Measurements from ENCODE around the gene ACCSL. TPM values are rescaled to one million over a fixed set of nuclear protein-coding genes. Genes with fewer than 3 reads are reported as not detected.

The ACCSL gene
- total and polyA plus RNA-seq, 4 donors = not detected

GRCh38 chr11:44047298-44047697 is 483 bp upstream of the ACCSL start:
- no CpG with 5 or more reads among the region's 2 CpGs for WGBS (ENCODE audit: insufficient coverage)
- Histone ChIP-seq H3K27me3 (ENCODE audit: control insufficient read depth, insufficient read depth, low read length) (no peaks in the 10 kb centered on the region), H3K4me3 (ENCODE audit: low read depth, low read length) (no peak overlapping the region), H3K9me3 (ENCODE audit: control insufficient read depth, insufficient read depth, low read length) (no peaks in the 10 kb centered on the region), H3K27ac (ENCODE audit: low read depth, low read length) (no peak overlapping the region), H3K36me3 (ENCODE audit: control insufficient read depth, insufficient read depth, low read length) (no peaks in the 10 kb centered on the region), H3K4me1 (ENCODE audit: control insufficient read depth, insufficient read depth, low read length) (no peaks in the 10 kb centered on the region)
- DNase-seq (ENCODE audit: low read depth in 4 of 6, low spot score in 6 of 6) = no peak

- no peaks in the 10 kb centered on the region for H3K36me3 ChIP-seq (ENCODE audit: control insufficient read depth, insufficient read depth, low read length)
- no peaks in the 10 kb centered on the region for H3K9me3 ChIP-seq (ENCODE audit: control insufficient read depth, insufficient read depth, low read length)
- H3K27me3 ChIP-seq (ENCODE audit: control insufficient read depth, insufficient read depth, low read length) = no peaks in the 10 kb centered on the region
- no peak for DNase-seq (ENCODE audit: low read depth in 4 of 6, low spot score in 6 of 6)
- H3K4me1 ChIP-seq (ENCODE audit: control insufficient read depth, insufficient read depth, low read length) = no peaks in the 10 kb centered on the region
- no peak overlapping the region for H3K27ac ChIP-seq (ENCODE audit: low read depth, low read length)
- H3K4me3 ChIP-seq (ENCODE audit: low read depth, low read length) = no peak overlapping the region
- 80% methylated on average over 2 of the region's 3 CpGs for WGBS (ENCODE audit: insufficient coverage)
Observed at GRCh38 chr11:44049832-44050231, 2.1 kb downstream of the ACCSL start.

- no peak for DNase-seq (ENCODE audit: low read depth in 4 of 6, low spot score in 6 of 6)
- Histone ChIP-seq H3K27ac (ENCODE audit: low read depth, low read length) (no peak overlapping the region), H3K27me3 (ENCODE audit: control insufficient read depth, insufficient read depth, low read length) (no peaks in the 10 kb centered on the region), H3K4me3 (ENCODE audit: low read depth, low read length) (no peak overlapping the region), H3K36me3 (ENCODE audit: control insufficient read depth, insufficient read depth, low read length) (no peaks in the 10 kb centered on the region), H3K4me1 (ENCODE audit: control insufficient read depth, insufficient read depth, low read length) (no peaks in the 10 kb centered on the region), H3K9me3 (ENCODE audit: control insufficient read depth, insufficient read depth, low read length) (no peaks in the 10 kb centered on the region)
- WGBS (ENCODE audit: insufficient coverage) = 90% methylated on average over 2 of the region's 4 CpGs
Observed at GRCh38 chr11:44051171-44051570, 3.4 kb downstream of the ACCSL start.

GRCh38 chr11:44057340-44057739 is 9.6 kb downstream of the ACCSL start:
- WGBS (ENCODE audit: insufficient coverage) = 75% methylated on average over 3 of the region's 6 CpGs

GRCh38 chr11:44058275-44058674 is 10.5 kb downstream of the ACCSL start:
- Histone ChIP-seq H3K27ac (ENCODE audit: low read depth, low read length) (no peak overlapping the region), H3K9me3 (ENCODE audit: control insufficient read depth, insufficient read depth, low read length) (no peaks in the 10 kb centered on the region), H3K36me3 (ENCODE audit: control insufficient read depth, insufficient read depth, low read length) (no peaks in the 10 kb centered on the region), H3K4me3 (ENCODE audit: low read depth, low read length) (no peak overlapping the region), H3K27me3 (ENCODE audit: control insufficient read depth, insufficient read depth, low read length) (no peaks in the 10 kb centered on the region), H3K4me1 (ENCODE audit: control insufficient read depth, insufficient read depth, low read length) (no peaks in the 10 kb centered on the region)
- 96% methylated on average over 3 of the region's 6 CpGs for WGBS (ENCODE audit: insufficient coverage)
- no peak for DNase-seq (ENCODE audit: low read depth in 4 of 6, low spot score in 6 of 6)

More at GRCh38 chr11:44057340-44057739, 9.6 kb downstream of the ACCSL start:
- H3K27me3 ChIP-seq (ENCODE audit: control insufficient read depth, insufficient read depth, low read length) = no peaks in the 10 kb centered on the region
- no peaks in the 10 kb centered on the region for H3K9me3 ChIP-seq (ENCODE audit: control insufficient read depth, insufficient read depth, low read length)
- no peak overlapping the region for H3K4me3 ChIP-seq (ENCODE audit: low read depth, low read length)
- no peak for DNase-seq (ENCODE audit: low read depth in 4 of 6, low spot score in 6 of 6)
- no peaks in the 10 kb centered on the region for H3K36me3 ChIP-seq (ENCODE audit: control insufficient read depth, insufficient read depth, low read length)
- H3K4me1 ChIP-seq (ENCODE audit: control insufficient read depth, insufficient read depth, low read length) = no peaks in the 10 kb centered on the region
- no peak overlapping the region for H3K27ac ChIP-seq (ENCODE audit: low read depth, low read length)

- H3K27me3 ChIP-seq (ENCODE audit: control insufficient read depth, insufficient read depth, low read length) = no peaks in the 10 kb centered on the region
- 56% methylated on average over 3 of the region's 4 CpGs for WGBS (ENCODE audit: insufficient coverage)
- peak overlapping the region; percentile 90 for H3K27ac ChIP-seq (ENCODE audit: low read depth, low read length)
- H3K4me1 ChIP-seq (ENCODE audit: control insufficient read depth, insufficient read depth, low read length) = peaks cover 10% of the 10 kb centered on the region
- H3K4me3 ChIP-seq (ENCODE audit: low read depth, low read length) = no peak overlapping the region
- peak in 2 of 6 donors; percentile 2 to 14 for DNase-seq (ENCODE audit: low read depth in 4 of 6, low spot score in 6 of 6)
- H3K9me3 ChIP-seq (ENCODE audit: control insufficient read depth, insufficient read depth, low read length) = no peaks in the 10 kb centered on the region
- no peaks in the 10 kb centered on the region for H3K36me3 ChIP-seq (ENCODE audit: control insufficient read depth, insufficient read depth, low read length)
Observed at GRCh38 chr11:44065161-44065661, 17.4 kb downstream of the ACCSL start.

- Histone ChIP-seq H3K4me3 (ENCODE audit: low read depth, low read length) (peak within 1 kb of the TSS; percentile 74), H3K27me3 (ENCODE audit: control insufficient read depth, insufficient read depth, low read length) (no peaks in the 10 kb centered on the region), H3K36me3 (ENCODE audit: control insufficient read depth, insufficient read depth, low read length) (peaks cover 2% of the 10 kb centered on the region), H3K9me3 (ENCODE audit: control insufficient read depth, insufficient read depth, low read length) (no peaks in the 10 kb centered on the region), H3K4me1 (ENCODE audit: control insufficient read depth, insufficient read depth, low read length) (peaks cover 10% of the 10 kb centered on the region), H3K27ac (ENCODE audit: low read depth, low read length) (peak within 1 kb of the TSS; percentile 90)
- under 1% methylated on average over 68 of the region's 70 CpGs for WGBS (ENCODE audit: insufficient coverage)
- DNase-seq (ENCODE audit: low read depth in 4 of 6, low spot score in 6 of 6) = peak; percentile 72 to 96 (median 79)
Observed at GRCh38 chr11:44065841-44066731, 18.3 kb downstream of the ACCSL start, which contains the start of gene ACCS. TSS of gene ACCS (plus strand) at chr11:44066270. CDS start at chr11:44067628, 1,358 bp downstream.

- Histone ChIP-seq H3K27me3 (ENCODE audit: control insufficient read depth, insufficient read depth, low read length) (no peaks in the 10 kb centered on the region), H3K36me3 (ENCODE audit: control insufficient read depth, insufficient read depth, low read length) (peaks cover 2% of the 10 kb centered on the region), H3K27ac (ENCODE audit: low read depth, low read length) (peak overlapping the region; percentile 90), H3K9me3 (ENCODE audit: control insufficient read depth, insufficient read depth, low read length) (no peaks in the 10 kb centered on the region), H3K4me3 (ENCODE audit: low read depth, low read length) (peak overlapping the region; percentile 74), H3K4me1 (ENCODE audit: control insufficient read depth, insufficient read depth, low read length) (peaks cover 10% of the 10 kb centered on the region)
- WGBS (ENCODE audit: insufficient coverage) = 67% methylated on average over 7 of the region's 10 CpGs
- DNase-seq (ENCODE audit: low read depth in 4 of 6, low spot score in 6 of 6) = peak in 2 of 6 donors; percentile 2 to 6
Observed at GRCh38 chr11:44066732-44067141, 19.0 kb downstream of the ACCSL start.

GRCh38 chr11:44067266-44067665 is 19.5 kb downstream of the ACCSL start:
- Histone ChIP-seq H3K27ac (ENCODE audit: low read depth, low read length) (no peak overlapping the region), H3K9me3 (ENCODE audit: control insufficient read depth, insufficient read depth, low read length) (no peaks in the 10 kb centered on the region), H3K36me3 (ENCODE audit: control insufficient read depth, insufficient read depth, low read length) (peaks cover 2% of the 10 kb centered on the region), H3K4me1 (ENCODE audit: control insufficient read depth, insufficient read depth, low read length) (peaks cover 10% of the 10 kb centered on the region), H3K4me3 (ENCODE audit: low read depth, low read length) (no peak overlapping the region), H3K27me3 (ENCODE audit: control insufficient read depth, insufficient read depth, low read length) (no peaks in the 10 kb centered on the region)
- DNase-seq (ENCODE audit: low read depth in 4 of 6, low spot score in 6 of 6) = no peak
- WGBS (ENCODE audit: insufficient coverage) = 74% methylated on average over 5 of the region's 5 CpGs

GRCh38 chr11:44068180-44068579 is 20.4 kb downstream of the ACCSL start:
- Histone ChIP-seq H3K9me3 (ENCODE audit: control insufficient read depth, insufficient read depth, low read length) (no peaks in the 10 kb centered on the region), H3K4me1 (ENCODE audit: control insufficient read depth, insufficient read depth, low read length) (peaks cover 10% of the 10 kb centered on the region), H3K27me3 (ENCODE audit: control insufficient read depth, insufficient read depth, low read length) (no peaks in the 10 kb centered on the region), H3K36me3 (ENCODE audit: control insufficient read depth, insufficient read depth, low read length) (peaks cover 3% of the 10 kb centered on the region), H3K27ac (ENCODE audit: low read depth, low read length) (no peak overlapping the region), H3K4me3 (ENCODE audit: low read depth, low read length) (no peak overlapping the region)
- no CpG with 5 or more reads among the region's 2 CpGs for WGBS (ENCODE audit: insufficient coverage)
- DNase-seq (ENCODE audit: low read depth in 4 of 6, low spot score in 6 of 6) = no peak

All from spinal cord (tissue), 10 donors.